A549 (cell line): ENCODE results near the gene ADGRF3. TPM values are rescaled to one million over a fixed set of nuclear protein-coding genes. Genes with fewer than 3 reads are reported as not detected.

Source experiments
- ATAC-seq, 2 experiments: fragments of 200-7000 bp in 1 of 2; fragments of >200 bp in 1 of 2; cut with Nextera tagmentation in 1 of 2; cut with Tn5 transposase in 1 of 2; 3 replicates each; pipeline versions ENCODE4 v1.8.0 to v1.9.1; 2018 to 2020; ENCODE audit warnings: mild to moderate bottlenecking in 1 of 2, moderate library complexity in 1 of 2
- CTCF ChIA-PET: fragments of 300-600 bp; sonication (Branson Sonifier 250); formaldehyde crosslinking; extraction: SDS; loops from one replicate; lab custom pipeline; 2021; ENCODE audit warnings: antibody characterized with exemption, inconsistent platforms; lab: Yijun Ruan, JAX
- POLR2A ChIA-PET: fragments of 350-600 bp; formaldehyde crosslinking; extraction: SDS; loops from one replicate; lab custom pipeline; 2021; ENCODE audit warnings: antibody characterized with exemption, inconsistent platforms; lab: Yijun Ruan, JAX
- DNase-seq, 2 experiments: peaks; one replicate each; pipeline versions ENCODE4 v3.0.0 to v3.0.0-alpha.2; 2011 to 2016; ENCODE audit warnings: low read depth in 1 of 2, low spot score in 1 of 2
- FAIRE-seq: peaks from 2 replicates; lab custom pipeline; 2011; peaks lifted over from hg19 to GRCh38; lab: Jason Lieb, UNC
- H3K27ac ChIP-seq, 2 experiments: fragments of >200 bp; sonication (Bioruptor Twin); formaldehyde crosslinking; 3 replicates each; pipeline ENCODE4 v1.5.1; 2016 to 2017
- H3K4me1 ChIP-seq: fragments of >200 bp; sonication (Bioruptor Twin); formaldehyde crosslinking; 3 replicates; pipeline ENCODE4 v1.6.1; 2016
- H3K4me2 ChIP-seq: fragments of >200 bp; sonication (Bioruptor Twin); formaldehyde crosslinking; 3 replicates; pipeline ENCODE4 v1.6.1; 2016
- H3K4me3 ChIP-seq: fragments of >200 bp; sonication (Bioruptor Twin); formaldehyde crosslinking; 3 replicates; pipeline ENCODE4 v1.5.1; 2016
- H3K9me3 ChIP-seq: fragments of >200 bp; sonication (Bioruptor Twin); formaldehyde crosslinking; 3 replicates; pipeline ENCODE4 v1.6.1; 2016
- BCL3 ChIP-seq: fragments of >200 bp; sonication (Bioruptor Twin); formaldehyde crosslinking; IDR thresholded peaks from 3 replicates; pipeline ENCODE4 v1.6.1; 2016
- BHLHE40 ChIP-seq: IDR thresholded peaks from 2 replicates; pipeline ENCODE4 v1.6.1; 2012; ENCODE audit warnings: low read depth, low read length, inconsistent platforms
- CBX2 ChIP-seq: fragments of 200-600 bp; sonication (generic); IDR thresholded peaks from 2 replicates; pipeline ENCODE4 v1.6.1; 2016; ENCODE audit warnings: low read depth, mild to moderate bottlenecking, borderline replicate concordance
- CHD4 ChIP-seq: fragments of 200-600 bp; sonication (generic); IDR thresholded peaks from 2 replicates; pipeline ENCODE4 v1.6.1; 2016; ENCODE audit warnings: antibody characterized with exemption, mild to moderate bottlenecking, borderline replicate concordance
- EP300 ChIP-seq, 2 experiments: fragments of >200 bp; sonication (Bioruptor Twin); formaldehyde crosslinking; IDR thresholded peaks; 2 replicates in 1 of 2; 3 replicates in 1 of 2; pipeline ENCODE4 v1.6.1; 2016 to 2017
- FOSL2 ChIP-seq, 2 experiments: fragments of 450-650 bp in 1 of 2; fragments of >200 bp in 1 of 2; sonication (Bioruptor Twin) in 1 of 2; formaldehyde crosslinking; IDR thresholded peaks; 2 replicates each; pipeline versions ENCODE4 v1.5.0 to v1.6.1; 2016 to 2020; ENCODE audit warnings: mild to moderate bottlenecking in 1 of 2, moderate library complexity in 1 of 2
- FOXS1 ChIP-seq: fragments of 250-450 bp; sonication (Bioruptor Pico); IDR thresholded peaks from 2 replicates; pipeline ENCODE4 v1.5.0; 2020; ENCODE audit warnings: mild to moderate bottlenecking, moderate library complexity
- HES2 ChIP-seq: fragments of >200 bp; sonication (Bioruptor Twin); formaldehyde crosslinking; IDR thresholded peaks from 2 replicates; pipeline ENCODE4 v1.6.1; 2016
- HEYL ChIP-seq: fragments of 250-450 bp; sonication (Bioruptor Pico); IDR thresholded peaks from 2 replicates; pipeline ENCODE4 v1.8.0; 2021; ENCODE audit warnings: mild to moderate bottlenecking, moderate library complexity
- JUN ChIP-seq, 2 experiments: fragments of >200 bp; sonication (Bioruptor Twin); formaldehyde crosslinking; IDR thresholded peaks; 2 replicates in 1 of 2; 3 replicates in 1 of 2; pipeline ENCODE4 v1.6.1; 2016 to 2017
- KDM1A ChIP-seq: fragments of 200-600 bp; sonication (generic); IDR thresholded peaks from 2 replicates; pipeline ENCODE4 v1.6.1; 2016; ENCODE audit warnings: low read depth, mild to moderate bottlenecking
- KDM5A ChIP-seq: fragments of 200-600 bp; sonication (generic); IDR thresholded peaks from 2 replicates; pipeline ENCODE4 v1.6.1; 2016; ENCODE audit warnings: antibody characterized with exemption, mild to moderate bottlenecking
- MYC ChIP-seq: IDR thresholded peaks from 2 replicates; pipeline ENCODE4 v1.6.1; 2012; ENCODE audit warnings: mild to moderate bottlenecking, inconsistent platforms, low read length, improper control_type of control experiment, borderline replicate concordance
- POLR2AphosphoS2 ChIP-seq: conservative IDR thresholded peaks from 2 replicates; pipeline ENCODE4 v1.6.1; 2012; ENCODE audit warnings: low read length, improper control_type of control experiment, inconsistent platforms
- RAD21 ChIP-seq, 2 experiments: fragments of >200 bp in 1 of 2; sonication (Bioruptor Twin) in 1 of 2; formaldehyde crosslinking in 1 of 2; IDR thresholded peaks in 1 of 2; conservative IDR thresholded peaks in 1 of 2; 2 replicates in 1 of 2; 3 replicates in 1 of 2; pipeline ENCODE4 v1.6.1; 2012 to 2018; ENCODE audit warnings: inconsistent platforms in 1 of 2
- RARB ChIP-seq: fragments of 250-450 bp; sonication (Bioruptor Pico); IDR thresholded peaks from 2 replicates; pipeline ENCODE4 v1.8.0; 2021; ENCODE audit warnings: mild to moderate bottlenecking, moderate library complexity
- RCOR1 ChIP-seq: fragments of 150-350 bp; IDR thresholded peaks from 2 replicates; pipeline ENCODE4 v1.6.1; 2014; ENCODE audit warnings: antibody characterized with exemption, low read length, low read depth
- SMC3 ChIP-seq: fragments of >200 bp; sonication (Bioruptor Twin); formaldehyde crosslinking; IDR thresholded peaks from 3 replicates; pipeline ENCODE4 v1.6.1; 2018; ENCODE audit warnings: inconsistent platforms
- SREBF2 ChIP-seq: fragments of 450-650 bp; IDR thresholded peaks from 2 replicates; pipeline ENCODE4 v1.6.1; 2014; ENCODE audit warnings: mild to moderate bottlenecking, moderate library complexity
- TFCP2L1 ChIP-seq: fragments of 250-450 bp; sonication (Bioruptor Pico); IDR thresholded peaks from 2 replicates; pipeline ENCODE4 v1.5.0; 2021; ENCODE audit warnings: mild to moderate bottlenecking
- TP53 ChIP-seq: fragments of 250-450 bp; sonication (Bioruptor Pico); IDR thresholded peaks from 2 replicates; pipeline ENCODE4 v1.5.0; 2021; ENCODE audit warnings: mild to moderate bottlenecking, moderate library complexity
- ZNF302 ChIP-seq: fragments of 250-450 bp; sonication (Bioruptor Pico); IDR thresholded peaks from 2 replicates; pipeline ENCODE4 v1.9.0; 2021; ENCODE audit warnings: inconsistent platforms, mild to moderate bottlenecking, moderate library complexity
- WGBS: methylation state at CpG from one replicate; pipeline ENCODE4 v1.1.6; 2017; ENCODE audit errors: missing lambda C conversion rate; 5-methylcytosine and 5-hydroxymethylcytosine counted together
- polyA plus RNA-seq, 4 experiments: library from polyadenylated mRNA; depleted of rRNA in 3 of 4; stranded (reverse); fragments of >200 nt; fragmentation: RNase III in 1 of 4; extraction: RNeasy Plus Mini Kit Qiagen cat#74134 plus additional on column Dnase treatment in 1 of 4; gene quantifications; 2 replicates in 3 of 4; 3 replicates in 1 of 4; pipeline ENCODE4 v1.2.3, GENCODE V29; 2011 to 2017
- TF ChIP-seq, protein P1 (sequence below): fragments of 250-450 bp; sonication (Bioruptor Pico); IDR thresholded peaks from 2 replicates; pipeline ENCODE4 v1.5.0; 2021; ENCODE audit warnings: mild to moderate bottlenecking, moderate library complexity, borderline replicate concordance
- TF ChIP-seq, protein P2 (sequence below): fragments of 150-350 bp; IDR thresholded peaks from 2 replicates; pipeline ENCODE4 v1.6.1; 2014; ENCODE audit warnings: low read depth, mild to moderate bottlenecking, low read length

ADGRF3 gene
- polyA plus RNA-seq, 2 of the 4 experiments (the other 2 are of a cell fraction): 0.12 to 0.21 TPM

GRCh38 chr2:26359886-26360473, 13.4 kb upstream of the ADGRF3 start:
- 91% methylated on average over 4 of the region's 4 CpGs for WGBS
- FAIRE-seq: no peak
- TF ChIP-seq KDM5A (no peak), SREBF2 (no peak), RAD21 (conservative IDR thresholded peaks at IDR 0.05 in 1 of 2, IDR thresholded peaks at IDR 0.05 in 1 of 2) (no peak)
- H3K27ac ChIP-seq: no peak overlapping the region
- no peak for ATAC-seq
- POLR2A ChIA-PET: no interaction called here
- no peak overlapping the region for H3K4me2 ChIP-seq
- CTCF ChIA-PET: interaction anchor here (1.0 to 1.5 kb wide), 2 partner anchors 13 to 35 kb away, joined by 4 read pairs; partner anchors contain the start of gene ADGRF3
- no peak overlapping the region for H3K4me3 ChIP-seq
- DNase-seq: no peak
- no peaks in the 10 kb centered on the region for H3K9me3 ChIP-seq
- peaks cover 30% of the 10 kb centered on the region for H3K4me1 ChIP-seq

- no peak for TF ChIP-seq FOXS1
- TF ChIP-seq CHD4: no peak
- no peak for TF ChIP-seq KDM1A
- no peak for TF ChIP-seq BHLHE40
- no peak for TF ChIP-seq JUN (IDR thresholded peaks at IDR 0.05)
- no peak for TF ChIP-seq MYC
- TF ChIP-seq SREBF2: no peak
- TF ChIP-seq, protein P1, sequence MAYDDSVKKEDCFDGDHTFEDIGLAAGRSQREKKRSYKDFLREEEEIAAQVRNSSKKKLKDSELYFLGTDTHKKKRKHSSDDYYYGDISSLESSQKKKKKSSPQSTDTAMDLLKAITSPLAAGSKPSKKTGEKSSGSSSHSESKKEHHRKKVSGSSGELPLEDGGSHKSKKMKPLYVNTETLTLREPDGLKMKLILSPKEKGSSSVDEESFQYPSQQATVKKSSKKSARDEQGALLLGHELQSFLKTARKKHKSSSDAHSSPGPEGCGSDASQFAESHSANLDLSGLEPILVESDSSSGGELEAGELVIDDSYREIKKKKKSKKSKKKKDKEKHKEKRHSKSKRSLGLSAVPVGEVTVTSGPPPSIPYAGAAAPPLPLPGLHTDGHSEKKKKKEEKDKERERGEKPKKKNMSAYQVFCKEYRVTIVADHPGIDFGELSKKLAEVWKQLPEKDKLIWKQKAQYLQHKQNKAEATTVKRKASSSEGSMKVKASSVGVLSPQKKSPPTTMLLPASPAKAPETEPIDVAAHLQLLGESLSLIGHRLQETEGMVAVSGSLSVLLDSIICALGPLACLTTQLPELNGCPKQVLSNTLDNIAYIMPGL (CRISPR knock-in tag): no peak
- no peak for TF ChIP-seq POLR2AphosphoS2
- no peak for TF ChIP-seq BCL3
- no peak for TF ChIP-seq ZNF302 (CRISPR knock-in tag)
- no peak for TF ChIP-seq FOSL2 (IDR thresholded peaks at IDR 0.05)
- no peak for TF ChIP-seq FOSL2 (CRISPR knock-in tag; IDR thresholded peaks at IDR 0.05)
- TF ChIP-seq RCOR1: no peak
- no peak for TF ChIP-seq CBX2
- TF ChIP-seq TFCP2L1: no peak
- TF ChIP-seq, all 56 proteins: peak for 0
- ATAC-seq (no peak), FAIRE-seq (no peak), DNase-seq (no peak)
- POLR2A ChIA-PET: no interaction called here
- Histone ChIP-seq H3K4me2 (no peak overlapping the region), H3K4me1 (peaks cover 45% of the 10 kb centered on the region), H3K9me3 (no peaks in the 10 kb centered on the region), H3K4me3 (no peak overlapping the region), H3K27ac (peak overlapping the region in 1 of 2 experiments; percentile 12; a peak in 1 of 6 replicates)
- CTCF ChIA-PET: interaction anchor here (0.7 to 1.6 kb wide), 3 partner anchors 10 to 147 kb away, joined by 3 to 5 read pairs (median 4); partner anchors contain the start of gene ADGRF3
- 79% methylated on average over 2 of the region's 2 CpGs for WGBS
Measured at GRCh38 chr2:26356771-26357170, 10.2 kb upstream of the ADGRF3 start.

GRCh38 chr2:26356111-26356510, 9.5 kb upstream of the ADGRF3 start:
- ATAC-seq (no peak), FAIRE-seq (no peak), DNase-seq (no peak)
- POLR2A ChIA-PET: no interaction called here
- Histone ChIP-seq H3K9me3 (no peaks in the 10 kb centered on the region), H3K4me1 (peaks cover 45% of the 10 kb centered on the region), H3K4me3 (no peak overlapping the region), H3K4me2 (peak overlapping the region; percentile 72), H3K27ac (peak overlapping the region; percentile 56 to 82)
- WGBS: 91% methylated on average over 2 of the region's 2 CpGs
- no peak for TF ChIP-seq SMC3
- no peak for TF ChIP-seq TP53 (CRISPR knock-in tag)
- TF ChIP-seq, protein P2, sequence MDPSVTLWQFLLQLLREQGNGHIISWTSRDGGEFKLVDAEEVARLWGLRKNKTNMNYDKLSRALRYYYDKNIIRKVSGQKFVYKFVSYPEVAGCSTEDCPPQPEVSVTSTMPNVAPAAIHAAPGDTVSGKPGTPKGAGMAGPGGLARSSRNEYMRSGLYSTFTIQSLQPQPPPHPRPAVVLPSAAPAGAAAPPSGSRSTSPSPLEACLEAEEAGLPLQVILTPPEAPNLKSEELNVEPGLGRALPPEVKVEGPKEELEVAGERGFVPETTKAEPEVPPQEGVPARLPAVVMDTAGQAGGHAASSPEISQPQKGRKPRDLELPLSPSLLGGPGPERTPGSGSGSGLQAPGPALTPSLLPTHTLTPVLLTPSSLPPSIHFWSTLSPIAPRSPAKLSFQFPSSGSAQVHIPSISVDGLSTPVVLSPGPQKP: no peak
- TF ChIP-seq, protein P1 (CRISPR knock-in tag): no peak
- no peak for TF ChIP-seq HES2
- no peak for TF ChIP-seq EP300 (IDR thresholded peaks at IDR 0.05)
- TF ChIP-seq HEYL (CRISPR knock-in tag): no peak
- TF ChIP-seq RARB: no peak
- CTCF ChIA-PET: interaction anchor here (0.7 to 1.6 kb wide), 3 partner anchors 9 to 148 kb away, joined by 3 to 5 read pairs (median 3); partner anchors contain the start of gene ADGRF3
